Stomach (tissue), 9 donors: ENCODE data around the gene HDAC1. TPM values are rescaled to one million over a fixed set of nuclear protein-coding genes. Genes with fewer than 3 reads are reported as not detected.

ENCODE experiments used
- DNase-seq, 2 donors: peaks; one replicate each; pipeline versions ENCODE4 v3.0.0 to v3.0.0-alpha.2; 2013 to 2019
- H3K27ac ChIP-seq, 5 donors: fragments of 200-600 bp in 4 of 5; sonication (generic) in 4 of 5; one replicate each; pipeline ENCODE4 v1.5.1; 2013 to 2019; ENCODE audit warnings: mild to moderate bottlenecking in 1 of 5, moderate library complexity in 1 of 5
- H3K27me3 ChIP-seq, 3 donors: fragments of 200-600 bp; sonication (generic); one replicate each; pipeline ENCODE4 v1.5.1; 2017 to 2019; ENCODE audit warnings: mixed run types in 1 of 3
- H3K36me3 ChIP-seq, 4 donors: fragments of 200-600 bp; sonication (generic); 1 replicate in 3 of 4; 2 replicates in 1 of 4; pipeline ENCODE4 v1.5.1; 2016 to 2019
- H3K4me1 ChIP-seq, 4 donors: fragments of 200-600 bp; sonication (generic); one replicate each; pipeline ENCODE4 v1.5.1; 2016 to 2019
- H3K4me3 ChIP-seq, 4 donors: fragments of 200-600 bp; sonication (generic) in 3 of 4; one replicate each; pipeline ENCODE4 v1.5.1; 2016 to 2019; ENCODE audit warnings: mild to moderate bottlenecking in 1 of 4
- H3K9me3 ChIP-seq, 4 donors: fragments of 200-600 bp; sonication (generic); one replicate each; pipeline ENCODE4 v1.5.1; 2016 to 2019
- EP300 ChIP-seq: sonication (generic); formaldehyde crosslinking; IDR thresholded peaks from one replicate; pipeline ENCODE4 v1.6.1; 2017; ENCODE audit warnings: antibody characterized with exemption
- POLR2A ChIP-seq, 4 donors: fragments of 450-650 bp; IDR thresholded peaks; one replicate each; pipeline ENCODE4 v1.6.1; 2016; ENCODE audit warnings: antibody characterized with exemption in 4 of 4, control low read depth in 2 of 4, mild to moderate bottlenecking in 1 of 4, moderate library complexity in 1 of 4
- POLR2AphosphoS5 ChIP-seq, 3 donors: sonication (generic); formaldehyde crosslinking; IDR thresholded peaks; one replicate each; pipeline ENCODE4 v1.6.1; 2016; ENCODE audit warnings: antibody characterized with exemption in 3 of 3
- WGBS, 5 donors: extraction: QIAGEN DNeasy Blood & Tissue Kit in 3 of 5; methylation state at CpG; one replicate each; pipeline versions ENCODE4 v1.1.5 to v1.1.7; 2013 to 2018; 5-methylcytosine and 5-hydroxymethylcytosine counted together
- intact Hi-C: fragments of 100-400 bp; cut with DNase I; formaldehyde crosslinking; loops from one replicate; pipeline ENCODE4 v1.15.1; 2023; ENCODE audit warnings: low total_unique reads
- polyA plus RNA-seq, 3 donors: library from polyadenylated mRNA; stranded (reverse); fragments of 200-250 nt; gene quantifications; one replicate each; pipeline ENCODE4 v1.2.3, GENCODE V29; 2013
- total RNA-seq, 5 donors: library from RNA; depleted of rRNA; stranded (reverse); fragments of >200 nt; gene quantifications; one replicate each; pipeline versions ENCODE4 v1.1.0 to v1.2.3, GENCODE V29; 2014 to 2016
- TF ChIP-seq, protein P1 (sequence below), 7 experiments: fragments of 450-650 bp in 4 of 7; fragments of 200-600 bp in 3 of 7; sonication (generic) in 3 of 7; IDR thresholded peaks; one replicate each; pipeline ENCODE4 v1.5.1; 2016 to 2019; ENCODE audit warnings: antibody characterized with exemption in 7 of 7, control low read depth in 2 of 7, mild to moderate bottlenecking in 1 of 7
- donor health status: healthy with polysubstance abuse.
- donor health status: Bipolar disorder and iron deficiency.
- donor health status: healthy.

Gene HDAC1
- total and polyA plus RNA-seq, 8 donors = 50.7 to 143 (median 71.8) TPM

DNA sequence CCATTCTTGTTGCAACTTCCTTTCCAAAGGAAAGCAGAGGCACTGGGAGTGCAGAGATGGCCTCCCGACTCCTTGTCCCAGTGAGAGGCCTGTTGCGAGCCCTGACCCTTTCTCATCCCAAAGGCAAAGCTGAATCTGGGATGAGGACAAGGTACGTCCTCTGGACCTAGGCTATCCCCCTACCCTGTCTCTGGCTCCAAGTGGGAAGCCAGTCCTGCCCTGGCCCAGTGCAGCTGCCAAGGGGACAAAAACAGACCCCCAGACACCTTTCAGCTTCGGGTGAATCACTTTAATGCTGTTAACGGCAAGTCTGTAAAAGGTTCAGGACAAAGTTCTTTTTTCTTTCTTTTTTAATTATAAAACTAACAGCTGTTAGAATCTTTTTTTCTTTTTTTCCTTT, 73.0 kb downstream of the HDAC1 start:
- 89 to 93% (median 92%) methylated on average over 5 of the region's 5 CpGs for WGBS, 5 donors
- Histone ChIP-seq H3K9me3 (no peaks in the 10 kb centered on the region), H3K36me3 (peaks cover 46 to 69% (median 63%) of the 10 kb centered on the region in 4 donors), H3K4me3 (no peak overlapping the region), H3K27me3 (no peaks in the 10 kb centered on the region), H3K27ac (no peak overlapping the region), H3K4me1 (peaks cover 14 to 21% (median 17%) of the 10 kb centered on the region in 4 donors)
- DNase-seq = no peak
- intact Hi-C loops = no loop called here
- TF ChIP-seq POLR2AphosphoS5 (IDR thresholded peaks at IDR 0.05) (no peak), POLR2A (IDR thresholded peaks at IDR 0.05) (no peak), EP300 (no peak)
- TF ChIP-seq, protein P1, sequence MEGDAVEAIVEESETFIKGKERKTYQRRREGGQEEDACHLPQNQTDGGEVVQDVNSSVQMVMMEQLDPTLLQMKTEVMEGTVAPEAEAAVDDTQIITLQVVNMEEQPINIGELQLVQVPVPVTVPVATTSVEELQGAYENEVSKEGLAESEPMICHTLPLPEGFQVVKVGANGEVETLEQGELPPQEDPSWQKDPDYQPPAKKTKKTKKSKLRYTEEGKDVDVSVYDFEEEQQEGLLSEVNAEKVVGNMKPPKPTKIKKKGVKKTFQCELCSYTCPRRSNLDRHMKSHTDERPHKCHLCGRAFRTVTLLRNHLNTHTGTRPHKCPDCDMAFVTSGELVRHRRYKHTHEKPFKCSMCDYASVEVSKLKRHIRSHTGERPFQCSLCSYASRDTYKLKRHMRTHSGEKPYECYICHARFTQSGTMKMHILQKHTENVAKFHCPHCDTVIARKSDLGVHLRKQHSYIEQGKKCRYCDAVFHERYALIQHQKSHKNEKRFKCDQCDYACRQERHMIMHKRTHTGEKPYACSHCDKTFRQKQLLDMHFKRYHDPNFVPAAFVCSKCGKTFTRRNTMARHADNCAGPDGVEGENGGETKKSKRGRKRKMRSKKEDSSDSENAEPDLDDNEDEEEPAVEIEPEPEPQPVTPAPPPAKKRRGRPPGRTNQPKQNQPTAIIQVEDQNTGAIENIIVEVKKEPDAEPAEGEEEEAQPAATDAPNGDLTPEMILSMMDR (IDR thresholded peaks at IDR 0.05) = no peak

DNA sequence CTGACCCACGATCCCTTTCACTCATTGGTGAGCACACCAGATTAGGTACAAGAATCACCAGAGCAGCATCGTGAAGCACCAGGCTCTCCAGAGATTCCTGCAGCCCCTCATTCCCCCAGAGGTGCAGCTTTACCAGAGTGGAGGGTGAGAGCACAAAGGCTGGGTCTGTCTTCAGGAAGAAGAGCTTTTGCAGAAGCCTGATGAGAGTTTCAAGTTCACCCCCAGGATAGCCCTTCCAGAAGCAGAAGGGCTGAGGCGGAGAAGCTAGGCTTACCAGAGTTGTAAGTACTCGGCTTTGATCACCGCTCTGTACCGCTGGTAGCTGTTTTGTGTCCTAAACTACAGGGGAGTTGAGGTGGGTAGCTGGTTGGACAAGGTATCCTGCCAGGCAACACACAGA, 73.6 kb downstream of the HDAC1 start:
- Histone ChIP-seq H3K36me3 (peaks cover 48 to 75% (median 69%) of the 10 kb centered on the region in 4 donors), H3K9me3 (no peaks in the 10 kb centered on the region), H3K4me1 (peaks cover 14 to 21% (median 17%) of the 10 kb centered on the region in 4 donors), H3K4me3 (no peak overlapping the region), H3K27me3 (no peaks in the 10 kb centered on the region), H3K27ac (no peak overlapping the region)
- WGBS, 5 donors = 88 to 91% (median 91%) methylated on average over 6 of the region's 6 CpGs
- TF ChIP-seq EP300 (no peak), POLR2A (IDR thresholded peaks at IDR 0.05) (no peak), POLR2AphosphoS5 (IDR thresholded peaks at IDR 0.05) (no peak)
- TF ChIP-seq, protein P1 (IDR thresholded peaks at IDR 0.05) = no peak
- intact Hi-C loops = no loop called here
- DNase-seq = no peak

DNA sequence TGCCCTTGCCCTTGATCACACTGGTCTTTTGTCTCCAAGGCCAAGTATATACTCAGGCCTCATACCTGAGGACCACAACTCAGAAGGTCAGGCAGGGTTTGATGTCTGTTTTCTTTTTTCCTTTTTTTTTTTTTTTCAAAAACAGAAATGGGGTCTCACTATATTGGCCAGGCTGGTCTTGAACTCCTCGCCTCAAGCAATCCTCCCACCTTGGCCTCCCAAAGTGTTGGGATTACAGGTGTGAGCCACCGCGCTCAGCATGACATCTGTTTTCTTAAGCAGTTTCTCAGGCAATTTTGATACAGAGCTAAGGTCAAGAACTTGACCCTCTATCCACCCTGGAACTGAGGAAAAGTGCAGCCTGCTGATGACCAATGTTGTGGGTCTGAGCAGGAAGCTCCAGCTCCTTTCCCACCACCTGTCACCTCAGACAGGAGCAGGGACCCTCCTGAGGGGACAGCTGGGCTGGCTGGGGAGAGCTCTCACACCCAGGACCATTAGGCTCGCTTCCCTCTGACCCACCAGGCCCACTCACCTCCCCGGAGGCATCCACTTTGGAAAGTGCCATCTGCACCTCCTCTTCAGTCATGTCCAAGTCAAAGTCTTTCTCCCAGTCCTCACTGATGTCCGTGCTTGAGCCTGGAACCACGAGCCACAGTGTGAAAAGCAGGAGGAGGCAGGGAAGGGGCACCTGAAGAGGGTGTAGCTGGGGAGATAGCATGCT, 76.2 kb downstream of the HDAC1 start:
- Histone ChIP-seq H3K36me3 (peaks cover 62 to 99% (median 90%) of the 10 kb centered on the region in 4 donors), H3K27me3 (no peaks in the 10 kb centered on the region), H3K4me3 (no peak overlapping the region), H3K9me3 (no peaks in the 10 kb centered on the region), H3K27ac (no peak overlapping the region), H3K4me1 (no peaks in the 10 kb centered on the region)
- TF ChIP-seq POLR2AphosphoS5 (IDR thresholded peaks at IDR 0.05) (no peak), POLR2A (IDR thresholded peaks at IDR 0.05) (no peak), EP300 (no peak)
- TF ChIP-seq, protein P1 (IDR thresholded peaks at IDR 0.05) = no peak
- intact Hi-C loops = no loop called here
- DNase-seq = no peak
- 95 to 96% (median 96%) methylated on average over 7 of the region's 7 CpGs for WGBS, 5 donors

DNA sequence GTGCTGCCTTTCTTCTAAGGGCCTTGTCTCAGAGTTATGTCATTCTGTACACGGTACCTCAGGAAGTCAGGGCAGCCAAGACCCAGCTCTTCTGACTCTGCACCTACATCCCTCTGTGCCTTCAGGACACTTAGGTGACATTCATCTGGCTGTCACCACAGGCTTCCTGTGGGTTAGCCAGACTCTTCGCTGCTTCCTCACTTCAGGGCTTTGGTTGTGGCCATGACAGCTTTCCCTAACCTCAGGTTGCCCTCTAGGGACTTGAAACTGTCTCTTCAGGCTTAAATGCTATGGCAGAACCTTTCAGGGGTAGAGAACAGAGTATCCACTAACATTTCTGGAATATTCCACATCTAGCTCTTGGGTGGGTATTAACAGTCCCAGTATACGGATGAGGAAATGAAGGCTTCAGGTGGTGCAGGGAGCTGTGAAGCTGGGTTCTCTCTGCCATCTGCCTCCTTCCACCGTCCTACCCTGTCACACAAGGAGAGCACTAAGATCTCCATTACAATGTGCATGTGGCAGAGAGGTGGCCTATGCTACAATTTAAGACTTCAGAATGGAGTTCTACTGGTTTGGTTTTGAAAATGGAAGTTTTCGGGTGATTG, 80.4 kb downstream of the HDAC1 start:
- H3K4me3 ChIP-seq = no peak overlapping the region
- H3K27ac ChIP-seq = no peak overlapping the region
- TF ChIP-seq POLR2A (IDR thresholded peaks at IDR 0.05) = no peak
- TF ChIP-seq POLR2AphosphoS5 (IDR thresholded peaks at IDR 0.05) = no peak
- TF ChIP-seq, protein P1 (IDR thresholded peaks at IDR 0.05) = no peak
- no peak for TF ChIP-seq EP300
- no peaks in the 10 kb centered on the region for H3K27me3 ChIP-seq
- intact Hi-C loops = no loop called here
- no peaks in the 10 kb centered on the region for H3K9me3 ChIP-seq
- DNase-seq = peak in 1 of 2 donors; percentile 45
- no peaks in the 10 kb centered on the region for H3K4me1 ChIP-seq
- WGBS, 5 donors = 78 to 91% (median 84%) methylated on average over 5 of the region's 5 CpGs
- H3K36me3 ChIP-seq = peaks cover 78 to 100% (median 95%) of the 10 kb centered on the region in 4 donors
